Measurements from ENCODE around the gene IFFO2.

The IFFO2 gene

GRCh38 chr1:18917071-18917799, 39.2 kb downstream of the IFFO2 start:
- DNase-seq, result no peak

- no peak for DNase-seq
Observed at GRCh38 chr1:18915341-18915740, 41.1 kb downstream of the IFFO2 start.

GRCh38 chr1:18913065-18913835, 43.2 kb downstream of the IFFO2 start:
- DNase-seq, result peak; percentile 80 to 92 (median 81)

GRCh38 chr1:18912550-18912949, 43.9 kb downstream of the IFFO2 start:
- no peak for DNase-seq

GRCh38 chr1:18908911-18909771, 47.3 kb downstream of the IFFO2 start:
- DNase-seq, result no peak

GRCh38 chr1:18907917-18908845, 48.3 kb downstream of the IFFO2 start:
- DNase-seq, result peak in 2 of 3 donors; percentile 54 to 64

GRCh38 chr1:18907021-18907916, 49.2 kb downstream of the IFFO2 start:
- DNase-seq, result peak; percentile 80 to 91 (median 86)

- no peak for DNase-seq
Observed at GRCh38 chr1:18903291-18903756, 53.2 kb downstream of the IFFO2 start.

- DNase-seq, result peak; percentile 96 to 99 (median 98)
Observed at GRCh38 chr1:18902523-18903290, 53.8 kb downstream of the IFFO2 start, which contains the start of gene ALDH4A1. Gene ALDH4A1 (minus strand): TSS chr1:18902555. CDS start chr1:18902523, 32 bp downstream.

GRCh38 chr1:18901952-18902522, 54.4 kb downstream of the IFFO2 start:
- DNase-seq, result peak in 2 of 3 donors; percentile 37 to 57

GRCh38 chr1:18901147-18901951, 55.1 kb downstream of the IFFO2 start:
- peak in 1 of 3 donors; percentile 29 for DNase-seq

- DNase-seq, result no peak
Observed at GRCh38 chr1:18900303-18900841, 56.1 kb downstream of the IFFO2 start.

- no peak for DNase-seq
Observed at GRCh38 chr1:18899363-18900049, 57.0 kb downstream of the IFFO2 start.

- DNase-seq, result no peak
Observed at GRCh38 chr1:18898567-18898966, 57.9 kb downstream of the IFFO2 start.

GRCh38 chr1:18895317-18895716, 61.2 kb downstream of the IFFO2 start:
- DNase-seq, result no peak

- DNase-seq, result no peak
Observed at GRCh38 chr1:18893120-18893519, 63.4 kb downstream of the IFFO2 start.

- peak in 2 of 3 donors; percentile 51 to 52 for DNase-seq
Observed at GRCh38 chr1:18891858-18892257, 64.6 kb downstream of the IFFO2 start.

- DNase-seq, result peak; percentile 66 to 80 (median 67)
Observed at GRCh38 chr1:18891426-18891780, 65.1 kb downstream of the IFFO2 start.

All from suppressor macrophage treated with lipopolysaccharide for 1 hour (primary cell).